ENCODE data around the gene SLC6A2.

- no peak for TF ChIP-seq POLR2A (IDR thresholded peaks at IDR 0.05)
- TF ChIP-seq CTCF (IDR thresholded peaks at IDR 0.05) = no peak
Observed at GRCh38 chr16:55663765-55664677, 8.2 kb downstream of the SLC6A2 start.
